HG03064 (cell line): Measurements from ENCODE around the gene RASGRP1.

Experiments
- ATAC-seq: cut with Tn5 transposase; IDR thresholded peaks from one replicate; pipeline ENCODE4 v1.9.1; 2021; ENCODE audit warnings: low read depth; ENCODE audit not compliant: unreplicated experiment

The RASGRP1 gene

GRCh38 chr15:38463893-38464292 is 100.7 kb downstream of the RASGRP1 start:
- no peak for ATAC-seq

GRCh38 chr15:38461066-38461833 is 103.4 kb downstream of the RASGRP1 start:
- ATAC-seq, result no peak

GRCh38 chr15:38460543-38460942 is 104.1 kb downstream of the RASGRP1 start:
- ATAC-seq, result no peak

- no peak for ATAC-seq
Observed at GRCh38 chr15:38459480-38459879, 105.1 kb downstream of the RASGRP1 start.

GRCh38 chr15:38458646-38459045 is 106.0 kb downstream of the RASGRP1 start:
- no peak for ATAC-seq

- ATAC-seq, result no peak
Observed at GRCh38 chr15:38455092-38455491, 109.5 kb downstream of the RASGRP1 start.

GRCh38 chr15:38454696-38455090 is 109.9 kb downstream of the RASGRP1 start:
- no peak for ATAC-seq

GRCh38 chr15:38453971-38454695 is 110.5 kb downstream of the RASGRP1 start, which contains the start of gene FAM98B:
TSS of gene FAM98B (plus strand) at chr15:38454127. CDS start at chr15:38454162, 35 bp downstream.
- peak; percentile 90 for ATAC-seq

- ATAC-seq, result no peak
Observed at GRCh38 chr15:38441130-38441519, 123.5 kb downstream of the RASGRP1 start.

GRCh38 chr15:38440353-38441129 is 124.1 kb downstream of the RASGRP1 start:
- peak; percentile 61 for ATAC-seq
